SK-N-SH (cell line): Measurements from ENCODE around the gene RABGGTA. TPM values are rescaled to one million over a fixed set of nuclear protein-coding genes. Genes with fewer than 3 reads are reported as not detected.

Experiments used
- CTCF ChIA-PET: fragments of 300-600, 350-600 bp; formaldehyde crosslinking; extraction: SDS; loops from one replicate; lab custom pipeline; 2021; lab: Yijun Ruan, JAX
- POLR2A ChIA-PET: fragments of 350-600 bp; sonication (Branson Sonifier 250); formaldehyde crosslinking; extraction: SDS; loops from one replicate; lab custom pipeline; 2020; ENCODE audit warnings: antibody characterized with exemption, inconsistent platforms; lab: Yijun Ruan, JAX
- DNase-seq: peaks from one replicate; pipeline ENCODE4 v3.0.0; 2012
- H2AFZ ChIP-seq: fragments of 200-600 bp; sonication (generic); 2 replicates; pipeline ENCODE4 v1.8.1; 2016; ENCODE audit warnings: antibody characterized with exemption, mild to moderate bottlenecking, low read depth
- H3F3A ChIP-seq: fragments of 200-600 bp; sonication (generic); replicated peaks from 2 replicates; pipeline ENCODE3; 2016; ENCODE audit warnings: antibody characterized with exemption, mild to moderate bottlenecking; ENCODE audit not compliant: insufficient read depth
- H3K27ac ChIP-seq, 2 experiments: fragments of 200-500 bp in 1 of 2; fragments of 200-600 bp in 1 of 2; sonication (Bioruptor generic) in 1 of 2; sonication (generic), shearing (Covaris generic) in 1 of 2; 2 replicates each; pipeline versions ENCODE4 v1.5.1 to v1.6.1; 2014 to 2016; ENCODE audit warnings: low read depth in 2 of 2, inconsistent platforms in 1 of 2, low read length in 1 of 2, mild to moderate bottlenecking in 1 of 2, mixed read lengths in 1 of 2
- H3K27me3 ChIP-seq: fragments of 200-600 bp; sonication (generic), shearing (Covaris generic); 2 replicates; pipeline ENCODE4 v1.6.1; 2016; ENCODE audit warnings: mixed run types; ENCODE audit not compliant: insufficient read depth
- H3K36me3 ChIP-seq, 2 experiments: fragments of 200-500 bp in 1 of 2; fragments of 200-600 bp in 1 of 2; sonication (Bioruptor generic) in 1 of 2; sonication (generic) in 1 of 2; replicated peaks in 1 of 2; 2 replicates each; pipeline versions ENCODE3 to v1.5.1; 2014 to 2016; ENCODE audit warnings: low read length in 1 of 2, mild to moderate bottlenecking in 1 of 2; ENCODE audit not compliant: insufficient read depth in 2 of 2, control insufficient read depth in 1 of 2
- H3K4me1 ChIP-seq, 2 experiments: fragments of 200-500 bp in 1 of 2; fragments of 200-600 bp in 1 of 2; sonication (Bioruptor generic) in 1 of 2; sonication (generic), shearing (Covaris generic) in 1 of 2; 2 replicates each; pipeline versions ENCODE4 v1.5.1 to v1.6.1; 2014 to 2016; ENCODE audit warnings: low read depth in 1 of 2, low read length in 1 of 2, mixed run types in 1 of 2; ENCODE audit not compliant: insufficient read depth in 2 of 2, control insufficient read depth in 1 of 2
- H3K4me2 ChIP-seq: fragments of 200-600 bp; sonication (generic), shearing (Covaris generic); 2 replicates; pipeline ENCODE4 v1.6.1; 2017; ENCODE audit warnings: mixed run types
- H3K4me3 ChIP-seq, 2 experiments: fragments of 200-500 bp in 1 of 2; fragments of 200-600 bp in 1 of 2; sonication (Bioruptor generic) in 1 of 2; sonication (generic), shearing (Covaris generic) in 1 of 2; 2 replicates each; pipeline versions ENCODE4 v1.5.1 to v1.8.1; 2014 to 2016; ENCODE audit warnings: low read depth in 2 of 2, inconsistent platforms in 1 of 2, low read length in 1 of 2, mild to moderate bottlenecking in 1 of 2, mixed read lengths in 1 of 2, moderate library complexity in 1 of 2
- H3K79me2 ChIP-seq: fragments of 200-600 bp; sonication (generic); 2 replicates; pipeline ENCODE4 v1.8.1; 2017; ENCODE audit warnings: mild to moderate bottlenecking; ENCODE audit not compliant: insufficient read depth
- H3K9ac ChIP-seq: fragments of 200-600 bp; sonication (generic); 2 replicates; pipeline ENCODE4 v1.6.1; 2017; ENCODE audit warnings: mixed run types
- H3K9me2 ChIP-seq: fragments of 200-600 bp; sonication (generic); 2 replicates; pipeline ENCODE4 v1.6.1; 2017; ENCODE audit warnings: mixed run types
- H3K9me3 ChIP-seq: fragments of 200-600 bp; sonication (generic); 2 replicates; pipeline ENCODE4 v1.6.1; 2017; ENCODE audit warnings: mixed run types, mild to moderate bottlenecking, moderate library complexity
- H4K20me1 ChIP-seq: fragments of 200-600 bp; sonication (generic); 2 replicates; pipeline ENCODE4 v1.6.1; 2017; ENCODE audit warnings: mild to moderate bottlenecking, mixed run types; ENCODE audit not compliant: insufficient read depth
- ELF1 ChIP-seq: IDR thresholded peaks from 2 replicates; pipeline ENCODE4 v1.4.0; 2012
- EZH2phosphoT487 ChIP-seq: fragments of 200-600 bp; sonication (generic); IDR thresholded peaks from 2 replicates; pipeline ENCODE4 v1.6.1; 2017; ENCODE audit warnings: low read depth, mixed run types, mild to moderate bottlenecking, antibody characterized with exemption, moderate library complexity, borderline replicate concordance
- FOXJ3 ChIP-seq: sonication (generic); formaldehyde crosslinking; IDR thresholded peaks from 2 replicates; pipeline ENCODE4 v1.5.1; 2020; ENCODE audit warnings: mild to moderate bottlenecking, missing genetic modification reagents
- FOXM1 ChIP-seq: IDR thresholded peaks from 2 replicates; pipeline ENCODE4 v1.4.0; 2012; ENCODE audit warnings: low read depth, mild to moderate bottlenecking
- GABPA ChIP-seq: IDR thresholded peaks from 2 replicates; pipeline ENCODE4 v1.4.0; 2012; ENCODE audit warnings: low read depth, mild to moderate bottlenecking
- MEF2A ChIP-seq: IDR thresholded peaks from 2 replicates; pipeline ENCODE4 v1.4.0; 2012; ENCODE audit warnings: low read depth, borderline replicate concordance
- MXI1 ChIP-seq: IDR thresholded peaks from 2 replicates; pipeline ENCODE4 v1.6.1; 2012; ENCODE audit warnings: mild to moderate bottlenecking, low read depth, low read length, improper control_type of control experiment
- NFIC ChIP-seq: IDR thresholded peaks from 2 replicates; pipeline ENCODE4 v1.4.0; 2012; ENCODE audit warnings: borderline replicate concordance
- PBX3 ChIP-seq: IDR thresholded peaks from 2 replicates; pipeline ENCODE4; 2012
- POLR2AphosphoS5 ChIP-seq: IDR thresholded peaks from 2 replicates; pipeline ENCODE4 v1.6.1; 2012; ENCODE audit warnings: low read depth, low read length
- RCOR1 ChIP-seq: fragments of 150-350 bp; IDR thresholded peaks from 2 replicates; pipeline ENCODE4 v1.6.1; 2017; ENCODE audit warnings: antibody characterized with exemption, low read length
- RXRA ChIP-seq: IDR thresholded peaks from 2 replicates; pipeline ENCODE4 v1.4.0; 2012; ENCODE audit warnings: low read depth, mild to moderate bottlenecking, borderline replicate concordance
- SIN3A ChIP-seq: IDR thresholded peaks from 2 replicates; pipeline ENCODE4 v1.6.1; 2012; ENCODE audit warnings: low read depth, mild to moderate bottlenecking, low read length, moderate library complexity, borderline replicate concordance
- TAF1 ChIP-seq: IDR thresholded peaks from 2 replicates; pipeline ENCODE4 v1.6.1; 2012; ENCODE audit warnings: low read depth, mild to moderate bottlenecking, low read length, moderate library complexity, borderline replicate concordance
- TEAD4 ChIP-seq: IDR thresholded peaks from 2 replicates; pipeline ENCODE4 v1.4.0; 2012; ENCODE audit warnings: mild to moderate bottlenecking, borderline replicate concordance; ENCODE audit not compliant: insufficient read depth
- ZBTB33 ChIP-seq: IDR thresholded peaks from 2 replicates; pipeline ENCODE4 v1.4.0; 2012; ENCODE audit warnings: low read depth, borderline replicate concordance
- WGBS: methylation state at CpG from one replicate; pipeline ENCODE4 v1.1.6; 2017; ENCODE audit warnings: low lambda C conversion rate; 5-methylcytosine and 5-hydroxymethylcytosine counted together
- polyA plus RNA-seq, 3 experiments: library from polyadenylated mRNA; depleted of rRNA; stranded (reverse); fragments of >200 nt; gene quantifications; 2 replicates each; pipeline ENCODE4 v1.2.3, GENCODE V29; 2012
- TF ChIP-seq, protein P1 (sequence below): fragments of 150-350 bp; IDR thresholded peaks from 2 replicates; pipeline ENCODE4 v1.6.1; 2016; ENCODE audit warnings: mild to moderate bottlenecking, low read depth, low read length
- TF ChIP-seq, protein P2 (sequence below): fragments of 200-600 bp; sonication (generic); IDR thresholded peaks from 2 replicates; pipeline ENCODE4 v1.6.1; 2017; ENCODE audit warnings: antibody characterized with exemption, mild to moderate bottlenecking, moderate library complexity
- TF ChIP-seq, protein P3 (sequence below): IDR thresholded peaks from 2 replicates; pipeline ENCODE4 v1.4.0; 2012; ENCODE audit warnings: low read depth

Gene RABGGTA
- polyA plus RNA-seq, 1 of the 3 experiments (the other 2 are of a cell fraction) = 59.4 TPM

- H3K27ac ChIP-seq = no peak overlapping the region
Measured at GRCh38 chr14:24226473-24226872, 44.9 kb downstream of the RABGGTA start.

GRCh38 chr14:24224618-24225071 lies 46.8 kb downstream of the RABGGTA start:
- WGBS = 70% methylated on average over 7 of the region's 7 CpGs
- Histone ChIP-seq H2AFZ (no peak overlapping the region), H3K4me1 (peaks cover 0 to 19% of the 10 kb centered on the region in 2 experiments; a peak in 2 of 4 replicates), H3K4me2 (peak overlapping the region; percentile 20; the same call in 1 of the 2 replicates), H4K20me1 (peaks cover 12% of the 10 kb centered on the region), H3K4me3 (no peak overlapping the region), H3K9me2 (no peaks in the 10 kb centered on the region), H3K27me3 (no peaks in the 10 kb centered on the region), H3F3A (peaks cover 27% of the 10 kb centered on the region), H3K36me3 (peaks cover 6 to 22% of the 10 kb centered on the region in 2 experiments), H3K9me3 (no peaks in the 10 kb centered on the region), H3K79me2 (peaks cover 100% of the 10 kb centered on the region), H3K27ac (peak overlapping the region in 1 of 2 experiments; percentile 59; a peak in 2 of 4 replicates), H3K9ac (peak overlapping the region; percentile 2; the same call in 1 of the 2 replicates)
- DNase-seq = no peak
- POLR2A ChIA-PET = no interaction called here
- CTCF ChIA-PET = interaction anchor here (1.0 to 1.9 kb wide), 4 partner anchors 9 to 141 kb away, joined by 4 to 6 read pairs (median 4); partner anchors contain the start of genes CIDEB and MDP1
- TF ChIP-seq, protein P1, sequence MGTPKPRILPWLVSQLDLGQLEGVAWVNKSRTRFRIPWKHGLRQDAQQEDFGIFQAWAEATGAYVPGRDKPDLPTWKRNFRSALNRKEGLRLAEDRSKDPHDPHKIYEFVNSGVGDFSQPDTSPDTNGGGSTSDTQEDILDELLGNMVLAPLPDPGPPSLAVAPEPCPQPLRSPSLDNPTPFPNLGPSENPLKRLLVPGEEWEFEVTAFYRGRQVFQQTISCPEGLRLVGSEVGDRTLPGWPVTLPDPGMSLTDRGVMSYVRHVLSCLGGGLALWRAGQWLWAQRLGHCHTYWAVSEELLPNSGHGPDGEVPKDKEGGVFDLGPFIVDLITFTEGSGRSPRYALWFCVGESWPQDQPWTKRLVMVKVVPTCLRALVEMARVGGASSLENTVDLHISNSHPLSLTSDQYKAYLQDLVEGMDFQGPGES = no peak
- TF ChIP-seq TEAD4 = no peak
- no peak for TF ChIP-seq FOXM1
- TF ChIP-seq FOXJ3 (CRISPR knock-in tag) = no peak
- no peak for TF ChIP-seq GABPA
- TF ChIP-seq ELF1 = no peak
- no peak for TF ChIP-seq MXI1
- TF ChIP-seq SIN3A = no peak
- TF ChIP-seq PBX3 = no peak
- TF ChIP-seq EZH2phosphoT487 = no peak

More at GRCh38 chr14:24226473-24226872, 44.9 kb downstream of the RABGGTA start:
- peaks cover 100% of the 10 kb centered on the region for H3K79me2 ChIP-seq
- no peak for TF ChIP-seq GABPA
- no peak for TF ChIP-seq POLR2AphosphoS5
- TF ChIP-seq TAF1 = no peak
- TF ChIP-seq TEAD4 = no peak
- no peak for TF ChIP-seq NFIC
- no peak for TF ChIP-seq ELF1
- TF ChIP-seq MEF2A = no peak
- TF ChIP-seq RXRA = no peak
- no peak for TF ChIP-seq ZBTB33
- TF ChIP-seq, protein P2, sequence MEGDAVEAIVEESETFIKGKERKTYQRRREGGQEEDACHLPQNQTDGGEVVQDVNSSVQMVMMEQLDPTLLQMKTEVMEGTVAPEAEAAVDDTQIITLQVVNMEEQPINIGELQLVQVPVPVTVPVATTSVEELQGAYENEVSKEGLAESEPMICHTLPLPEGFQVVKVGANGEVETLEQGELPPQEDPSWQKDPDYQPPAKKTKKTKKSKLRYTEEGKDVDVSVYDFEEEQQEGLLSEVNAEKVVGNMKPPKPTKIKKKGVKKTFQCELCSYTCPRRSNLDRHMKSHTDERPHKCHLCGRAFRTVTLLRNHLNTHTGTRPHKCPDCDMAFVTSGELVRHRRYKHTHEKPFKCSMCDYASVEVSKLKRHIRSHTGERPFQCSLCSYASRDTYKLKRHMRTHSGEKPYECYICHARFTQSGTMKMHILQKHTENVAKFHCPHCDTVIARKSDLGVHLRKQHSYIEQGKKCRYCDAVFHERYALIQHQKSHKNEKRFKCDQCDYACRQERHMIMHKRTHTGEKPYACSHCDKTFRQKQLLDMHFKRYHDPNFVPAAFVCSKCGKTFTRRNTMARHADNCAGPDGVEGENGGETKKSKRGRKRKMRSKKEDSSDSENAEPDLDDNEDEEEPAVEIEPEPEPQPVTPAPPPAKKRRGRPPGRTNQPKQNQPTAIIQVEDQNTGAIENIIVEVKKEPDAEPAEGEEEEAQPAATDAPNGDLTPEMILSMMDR = no peak
- TF ChIP-seq, protein P3, sequence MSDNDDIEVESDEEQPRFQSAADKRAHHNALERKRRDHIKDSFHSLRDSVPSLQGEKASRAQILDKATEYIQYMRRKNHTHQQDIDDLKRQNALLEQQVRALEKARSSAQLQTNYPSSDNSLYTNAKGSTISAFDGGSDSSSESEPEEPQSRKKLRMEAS = no peak
- TF ChIP-seq RCOR1 = no peak
- H3K9me3 ChIP-seq = no peaks in the 10 kb centered on the region
- 94% methylated on average over 1 of the region's 1 CpG for WGBS
- H2AFZ ChIP-seq = no peak overlapping the region
- H3K4me1 ChIP-seq = peaks cover 7 to 24% of the 10 kb centered on the region in 2 experiments; a peak in 3 of 4 replicates
- peaks cover 13% of the 10 kb centered on the region for H4K20me1 ChIP-seq
- peaks cover 6 to 22% of the 10 kb centered on the region in 2 experiments for H3K36me3 ChIP-seq
- no peak overlapping the region for H3K4me3 ChIP-seq
- no peaks in the 10 kb centered on the region for H3K27me3 ChIP-seq
- CTCF ChIA-PET = interaction anchor here (2.1 kb wide), 1 partner anchor 10 kb away, joined by 11 read pairs; the partner anchor contains the start of gene MDP1
- H3F3A ChIP-seq = peaks cover 27% of the 10 kb centered on the region
- POLR2A ChIA-PET = no interaction called here
- no peak overlapping the region for H3K4me2 ChIP-seq
- no peaks in the 10 kb centered on the region for H3K9me2 ChIP-seq
- no peak overlapping the region for H3K9ac ChIP-seq
- no peak for DNase-seq
